Astrocyte (in vitro differentiated cells and primary cell): ENCODE measurements around the gene TRERF1. TPM values are rescaled to one million over a fixed set of nuclear protein-coding genes. Genes with fewer than 3 reads are reported as not detected.
A peak's percentile ranks its signal among the peaks of the same experiment; 100 is the strongest.

Experiments
- DNase-seq: peaks from one replicate; pipeline ENCODE4 v3.0.0-alpha.2; 2010; ENCODE audit warnings: low read depth
- FAIRE-seq: peaks from 2 replicates; lab custom pipeline; 2011; peaks lifted over from hg19 to GRCh38; lab: Jason Lieb, UNC
- H2AFZ ChIP-seq: 2 replicates; pipeline ENCODE4 v1.6.0; 2012; ENCODE audit warnings: low read depth, low read length, inconsistent platforms
- H3K27ac ChIP-seq: 2 replicates; pipeline ENCODE4 v1.5.1; 2011; ENCODE audit warnings: low read depth, low read length, inconsistent platforms
- H3K27me3 ChIP-seq: 2 replicates; pipeline ENCODE4 v1.6.0; 2011; ENCODE audit warnings: low read length, inconsistent platforms; ENCODE audit not compliant: insufficient read depth
- H3K36me3 ChIP-seq: 2 replicates; pipeline ENCODE4 v1.5.1; 2011; ENCODE audit warnings: low read length, inconsistent platforms; ENCODE audit not compliant: insufficient read depth
- H3K4me1 ChIP-seq: 2 replicates; pipeline ENCODE4 v1.5.1; 2011; ENCODE audit warnings: low read length, inconsistent platforms; ENCODE audit not compliant: insufficient read depth
- H3K4me2 ChIP-seq: 2 replicates; pipeline ENCODE4 v1.6.0; 2012; ENCODE audit warnings: low read length, inconsistent platforms
- H3K4me3 ChIP-seq: 2 replicates; pipeline ENCODE4 v1.5.1; 2011; ENCODE audit warnings: low read depth, mild to moderate bottlenecking, low read length, inconsistent platforms; ENCODE audit not compliant: insufficient read depth
- H3K79me2 ChIP-seq: 2 replicates; pipeline ENCODE4 v1.6.0; 2012; ENCODE audit warnings: mild to moderate bottlenecking, low read length, inconsistent platforms; ENCODE audit not compliant: insufficient read depth
- H3K9ac ChIP-seq: 2 replicates; pipeline ENCODE4 v1.6.0; 2012; ENCODE audit warnings: mild to moderate bottlenecking, low read length, inconsistent platforms
- H3K9me3 ChIP-seq: 2 replicates; pipeline ENCODE4 v1.5.1; 2012; ENCODE audit warnings: low read depth, mild to moderate bottlenecking, low read length, inconsistent platforms; ENCODE audit not compliant: insufficient read depth
- H4K20me1 ChIP-seq: 2 replicates; pipeline ENCODE4 v1.6.0; 2012; ENCODE audit warnings: low read length, inconsistent platforms; ENCODE audit not compliant: insufficient read depth
- H3K27ac Mint-ChIP-seq: one replicate; pipeline ENCODE4 v1.8.0; 2021; ENCODE audit warnings: mild to moderate bottlenecking, mixed read lengths; ENCODE audit not compliant: unreplicated experiment
- H3K27me3 Mint-ChIP-seq: one replicate; pipeline ENCODE4 v1.8.0; 2021; ENCODE audit warnings: low read depth, mixed read lengths; ENCODE audit not compliant: unreplicated experiment
- H3K36me3 Mint-ChIP-seq: one replicate; pipeline ENCODE4 v1.8.0; 2021; ENCODE audit warnings: low read depth, mixed read lengths; ENCODE audit not compliant: unreplicated experiment
- H3K4me1 Mint-ChIP-seq: one replicate; pipeline ENCODE4 v1.8.0; 2021; ENCODE audit warnings: low read depth, mixed read lengths; ENCODE audit not compliant: unreplicated experiment
- H3K4me3 Mint-ChIP-seq: one replicate; pipeline ENCODE4 v1.8.0; 2021; ENCODE audit warnings: mild to moderate bottlenecking, moderate library complexity, mixed read lengths; ENCODE audit not compliant: unreplicated experiment
- H3K9me3 Mint-ChIP-seq: one replicate; pipeline ENCODE4 v1.8.0; 2021; ENCODE audit warnings: mild to moderate bottlenecking, mixed read lengths; ENCODE audit not compliant: unreplicated experiment
- CTCF ChIP-seq: IDR thresholded peaks from 2 replicates; pipeline ENCODE4 v1.5.1; 2011; ENCODE audit warnings: low read depth, mild to moderate bottlenecking, inconsistent platforms, low read length, moderate library complexity; ENCODE audit not compliant: insufficient read depth
- EZH2 ChIP-seq: IDR thresholded peaks from 2 replicates; pipeline ENCODE4 v1.6.1; 2012; ENCODE audit warnings: mild to moderate bottlenecking, low read length, inconsistent platforms; ENCODE audit not compliant: insufficient read depth
- total RNA-seq: library from RNA; stranded (reverse); gene quantifications from 2 replicates; pipeline ENCODE4 v1.2.1, GENCODE V29; 2021

The TRERF1 gene
- total RNA-seq, 1 donor from 2014 or later, result 8.6 TPM

- Histone ChIP-seq H3K4me1 (peaks cover 21% of the 10 kb centered on the region), H3K9me3 (no peaks in the 10 kb centered on the region), H3K4me2 (no peak overlapping the region), H3K27me3 (no peaks in the 10 kb centered on the region), H3K4me3 (no peak overlapping the region), H4K20me1 (no peaks in the 10 kb centered on the region), H3K36me3 (no peaks in the 10 kb centered on the region), H2AFZ (no peak overlapping the region), H3K9ac (no peak overlapping the region), H3K27ac (no peak overlapping the region), H3K79me2 (no peaks in the 10 kb centered on the region)
- Mint-ChIP-seq H3K27ac (no peak overlapping the region), H3K36me3 (peaks cover 14% of the 10 kb centered on the region), H3K4me3 (no peak overlapping the region), H3K9me3 (no peaks in the 10 kb centered on the region), H3K4me1 (peaks cover 16% of the 10 kb centered on the region), H3K27me3 (no peaks in the 10 kb centered on the region)
- no peak for TF ChIP-seq EZH2
- DNase-seq (no peak), FAIRE-seq (no peak)
These were observed 158.2 kb downstream of the TRERF1 start for GRCh38 chr6:42293386-42293977.

GRCh38 chr6:42292004-42292740, 159.6 kb downstream of the TRERF1 start:
- H3K36me3 ChIP-seq, result no peaks in the 10 kb centered on the region
- H3K4me1 ChIP-seq, result peaks cover 21% of the 10 kb centered on the region
- peak; percentile 59 for DNase-seq
- no peak overlapping the region for H2AFZ ChIP-seq
- Mint-ChIP-seq H3K4me1 (peaks cover 16% of the 10 kb centered on the region), H3K9me3 (no peaks in the 10 kb centered on the region), H3K36me3 (peaks cover 14% of the 10 kb centered on the region), H3K27ac (peak overlapping the region; percentile 79), H3K4me3 (no peak overlapping the region), H3K27me3 (no peaks in the 10 kb centered on the region)
- no peaks in the 10 kb centered on the region for H3K79me2 ChIP-seq
- H3K9me3 ChIP-seq, result no peaks in the 10 kb centered on the region
- no peak overlapping the region for H3K4me3 ChIP-seq
- H3K9ac ChIP-seq, result peak overlapping the region; percentile 24
- TF ChIP-seq EZH2 (no peak), CTCF (no peak)
- FAIRE-seq, result no peak
- no peaks in the 10 kb centered on the region for H3K27me3 ChIP-seq
- no peaks in the 10 kb centered on the region for H4K20me1 ChIP-seq
- peak overlapping the region; percentile 67 for H3K27ac ChIP-seq
- peak overlapping the region; percentile 6 for H3K4me2 ChIP-seq

GRCh38 chr6:42287756-42288155, 164.0 kb downstream of the TRERF1 start:
- Mint-ChIP-seq H3K36me3 (peaks cover 8% of the 10 kb centered on the region), H3K4me3 (no peak overlapping the region), H3K9me3 (no peaks in the 10 kb centered on the region), H3K27me3 (no peaks in the 10 kb centered on the region), H3K27ac (no peak overlapping the region), H3K4me1 (peaks cover 6% of the 10 kb centered on the region)
- FAIRE-seq (no peak), DNase-seq (no peak)
- no peak overlapping the region for H2AFZ ChIP-seq
- H3K4me1 ChIP-seq, result peaks cover 10% of the 10 kb centered on the region
- no peaks in the 10 kb centered on the region for H3K9me3 ChIP-seq
- H3K4me2 ChIP-seq, result no peak overlapping the region
- TF ChIP-seq EZH2 (no peak), CTCF (no peak)
- no peaks in the 10 kb centered on the region for H3K27me3 ChIP-seq
- H3K4me3 ChIP-seq, result no peak overlapping the region
- no peak overlapping the region for H3K9ac ChIP-seq
- H3K27ac ChIP-seq, result no peak overlapping the region
- no peaks in the 10 kb centered on the region for H3K36me3 ChIP-seq
- H3K79me2 ChIP-seq, result no peaks in the 10 kb centered on the region
- H4K20me1 ChIP-seq, result no peaks in the 10 kb centered on the region
